GM18861 (cell line): ENCODE results near the gene PPP1R3C.

ENCODE experiments used
- ATAC-seq: cut with Tn5 transposase; IDR thresholded peaks from one replicate; pipeline ENCODE4 v1.9.1; 2021; ENCODE audit not compliant: unreplicated experiment

PPP1R3C gene

GRCh38 chr10:91632671-91633550 lies at the start of gene PPP1R3C:
Gene PPP1R3C (minus strand): TSS chr10:91633071. CDS start chr10:91632969, 102 bp downstream.
- peak; percentile 74 for ATAC-seq

DNA sequence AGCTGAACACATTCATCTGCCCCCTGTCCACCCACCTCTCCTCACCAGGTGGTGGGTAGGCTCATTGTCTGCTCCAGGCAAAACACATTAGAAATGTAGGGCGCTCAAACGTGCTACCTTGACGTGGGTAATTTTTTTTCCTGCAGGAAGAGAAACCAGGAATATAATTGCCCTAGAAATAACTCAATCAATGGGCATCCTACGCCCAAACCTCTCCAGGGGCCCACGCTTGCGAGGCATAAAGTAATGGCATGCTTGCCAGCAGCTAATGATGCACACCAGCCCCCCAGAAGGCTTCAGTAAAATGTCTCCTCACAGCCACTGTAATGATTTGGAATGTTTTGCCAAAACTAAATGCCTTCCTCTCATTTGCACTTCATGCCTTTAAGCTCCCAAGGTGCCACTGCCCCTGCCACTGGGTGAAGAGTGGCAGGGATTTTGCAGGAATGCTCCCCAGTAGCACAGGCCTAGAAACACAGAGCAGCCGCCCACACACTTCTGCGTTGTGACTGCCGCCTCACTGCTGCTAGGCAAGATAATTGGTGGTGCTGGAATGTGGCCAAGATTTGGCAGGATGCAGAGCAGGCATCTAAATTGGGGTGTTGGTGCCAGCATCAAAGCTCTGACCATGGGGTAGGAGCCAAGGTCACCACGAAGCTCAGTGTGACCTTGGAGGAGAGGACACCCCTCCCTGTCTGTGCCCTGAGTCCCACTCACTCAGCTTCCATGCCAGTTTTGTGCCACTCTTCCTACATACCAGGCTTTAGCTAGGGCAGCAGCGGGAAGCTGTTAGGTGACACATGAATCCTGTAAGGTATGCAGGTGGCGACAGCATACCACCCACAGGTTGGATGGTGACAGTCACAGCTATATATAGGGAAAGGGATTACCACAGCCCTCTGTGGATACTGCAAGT lies 48.7 kb upstream of the PPP1R3C start:
- no peak for ATAC-seq

DNA sequence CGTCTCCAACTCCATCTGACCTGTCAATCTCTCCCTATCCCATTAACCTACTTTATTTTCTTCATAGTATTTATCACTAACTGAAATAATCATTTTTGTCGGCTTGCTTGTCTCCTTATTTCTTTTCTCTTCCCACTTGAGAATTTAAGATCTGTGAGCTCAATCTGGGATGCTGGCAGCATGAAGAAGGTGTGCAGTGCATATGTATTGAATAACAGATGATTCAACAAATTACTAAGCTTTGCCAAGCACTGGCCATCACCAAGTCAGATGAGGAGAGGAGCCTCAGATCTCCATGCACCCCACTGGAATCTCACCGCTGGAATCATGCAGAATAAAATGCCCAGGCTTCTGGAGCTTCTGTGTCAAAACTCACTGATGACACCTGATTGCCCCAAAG lies 47.6 kb upstream of the PPP1R3C start:
- ATAC-seq, result no peak

- ATAC-seq, result no peak
These were observed 46.4 kb upstream of the PPP1R3C start for GRCh38 chr10:91679296-91679695.

- ATAC-seq, result no peak
These were observed 45.0 kb upstream of the PPP1R3C start for GRCh38 chr10:91677911-91678310.

- no peak for ATAC-seq
These were observed 39.2 kb upstream of the PPP1R3C start for GRCh38 chr10:91672021-91672608.

DNA sequence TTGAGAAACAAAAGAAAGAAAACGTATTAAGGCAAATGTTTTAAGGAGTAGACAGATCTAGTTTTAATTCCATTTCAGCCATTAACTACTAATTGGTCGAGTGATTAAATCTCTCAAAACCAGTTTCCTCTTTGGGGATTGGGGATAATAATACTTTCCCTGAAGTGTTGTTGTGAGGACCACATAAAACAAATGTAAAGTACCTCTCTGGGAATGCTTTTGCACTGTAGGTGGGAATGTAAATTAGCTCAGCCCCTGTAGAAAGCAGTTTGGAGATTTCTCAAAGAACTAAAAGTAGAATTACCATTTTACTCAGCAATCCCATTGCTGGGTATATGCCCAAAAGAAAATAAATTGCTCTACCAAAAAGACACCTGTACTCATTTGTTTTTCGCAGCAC lies 36.0 kb upstream of the PPP1R3C start:
- ATAC-seq, result no peak

DNA sequence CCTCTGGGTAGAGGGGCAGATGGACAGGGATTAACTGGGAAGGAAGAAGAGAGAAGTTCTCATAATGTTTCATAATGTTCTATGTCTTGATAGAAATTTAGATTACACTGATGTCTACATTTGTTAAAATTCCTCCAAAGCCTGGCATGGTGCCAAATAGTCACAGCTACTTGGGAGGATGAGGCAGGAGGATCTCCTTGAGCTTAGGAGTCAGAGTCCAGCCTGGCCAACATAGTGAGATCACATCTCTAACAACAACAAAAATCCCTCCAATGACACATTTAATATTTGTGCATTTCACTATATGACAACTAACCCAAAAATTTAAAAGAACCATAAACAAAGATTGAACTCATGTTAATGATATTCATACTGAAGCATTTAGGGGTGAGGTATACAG lies 33.0 kb upstream of the PPP1R3C start:
- no peak for ATAC-seq

DNA sequence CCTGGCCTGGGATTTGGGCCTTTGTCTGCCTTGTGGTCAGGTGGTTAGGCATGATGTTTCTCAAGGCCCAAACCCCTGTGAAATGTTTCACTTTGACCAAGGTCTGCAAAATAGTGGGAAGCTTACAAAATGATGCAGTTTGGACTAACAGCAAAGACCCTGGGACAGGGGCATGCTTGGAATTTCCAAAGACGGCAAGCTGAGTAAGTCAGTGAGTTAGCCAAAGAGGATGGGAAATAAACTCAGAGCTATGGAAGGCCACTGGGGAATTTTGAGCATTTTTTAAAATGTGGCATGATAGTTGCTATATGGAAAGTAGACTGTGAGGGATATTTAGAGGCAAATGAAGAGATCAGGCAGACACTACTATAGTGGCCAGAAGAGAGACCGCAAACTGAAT lies 31.6 kb upstream of the PPP1R3C start:
- ATAC-seq, result no peak

GRCh38 chr10:91662993-91663392 lies 30.1 kb upstream of the PPP1R3C start:
- ATAC-seq, result no peak

- no peak for ATAC-seq
These were observed 20.5 kb upstream of the PPP1R3C start for GRCh38 chr10:91653219-91653870.

GRCh38 chr10:91652364-91652763 lies 19.5 kb upstream of the PPP1R3C start:
- ATAC-seq, result no peak

DNA sequence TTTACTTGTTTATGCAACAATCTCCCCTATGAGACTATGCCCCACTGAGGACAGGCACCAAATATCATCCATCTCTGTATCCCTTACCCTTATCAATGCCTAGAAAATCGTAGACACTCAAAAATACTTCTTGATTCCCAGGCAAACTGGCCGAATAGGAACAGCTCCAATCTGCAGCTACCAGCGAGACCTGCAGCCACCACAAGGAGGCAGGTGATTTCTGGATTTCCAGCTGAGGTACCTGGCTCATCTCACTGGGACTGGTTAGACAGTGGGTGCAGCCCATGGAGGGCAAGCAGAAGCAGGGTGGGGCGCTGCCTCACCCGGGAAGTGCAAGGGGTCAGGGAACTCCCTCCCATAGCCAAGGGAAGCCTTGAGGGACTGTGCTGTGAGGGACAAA lies 10.8 kb upstream of the PPP1R3C start:
- ATAC-seq, result no peak

GRCh38 chr10:91642831-91643692 lies 10.2 kb upstream of the PPP1R3C start:
- ATAC-seq, result no peak

- ATAC-seq, result no peak
These were observed 4.0 kb upstream of the PPP1R3C start for GRCh38 chr10:91636892-91637291.

GRCh38 chr10:91635401-91636400 lies 2.8 kb upstream of the PPP1R3C start:
- ATAC-seq, result no peak

- ATAC-seq, result no peak
These were observed 2.0 kb upstream of the PPP1R3C start for GRCh38 chr10:91634898-91635297.

DNA sequence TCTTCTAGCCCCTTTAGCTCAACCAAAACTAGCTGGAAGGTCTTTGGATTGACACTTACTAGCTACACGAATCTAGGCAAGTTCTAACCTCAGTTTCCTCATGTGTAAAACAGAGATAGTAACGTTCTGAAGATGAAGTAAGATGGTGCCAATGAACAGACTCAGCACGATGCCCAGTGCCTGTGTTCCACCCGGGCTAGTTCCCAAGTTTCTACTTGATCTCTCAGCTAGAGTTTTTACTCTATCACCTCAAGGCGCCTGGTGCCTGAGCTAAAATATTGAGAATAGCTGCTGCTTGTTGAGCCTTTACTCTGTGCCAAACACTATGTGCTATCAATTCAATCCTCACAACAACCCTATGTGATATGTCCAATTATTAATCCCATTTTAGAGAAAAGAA lies 1.4 kb upstream of the PPP1R3C start:
- no peak for ATAC-seq

DNA sequence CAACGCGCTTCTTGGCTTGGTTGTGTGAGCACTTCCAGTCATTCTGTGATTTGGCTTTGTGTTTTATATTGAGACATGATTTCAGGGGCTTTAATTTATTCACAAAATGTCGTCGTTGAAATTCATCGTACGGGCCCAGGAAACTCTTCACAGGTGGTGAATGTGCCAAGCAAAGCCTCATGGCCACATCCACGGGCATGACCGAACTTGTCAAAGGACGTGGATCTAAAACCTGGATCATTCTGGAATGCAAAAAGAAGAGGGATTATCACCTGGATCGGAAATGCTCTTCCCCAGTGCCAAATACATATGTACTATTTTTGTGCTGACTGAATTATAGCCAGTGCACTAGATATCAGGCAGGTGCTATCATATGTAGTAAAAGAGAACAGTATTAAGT lies 2.2 kb downstream of the PPP1R3C start:
- ATAC-seq, result no peak
